ELF-1 (cell line): ENCODE data around the gene MS4A1.
"Not testable (repeated sequence)": the region's sequence is repeated elsewhere in the genome, so short reads cannot be mapped to it uniquely, and the experiment has no call there.

ENCODE experiments used
- DNase-seq: peaks from one replicate; pipeline ENCODE4 v3.0.0-alpha.2; 2016; ENCODE audit warnings: low read depth, low spot score

Gene MS4A1

DNA sequence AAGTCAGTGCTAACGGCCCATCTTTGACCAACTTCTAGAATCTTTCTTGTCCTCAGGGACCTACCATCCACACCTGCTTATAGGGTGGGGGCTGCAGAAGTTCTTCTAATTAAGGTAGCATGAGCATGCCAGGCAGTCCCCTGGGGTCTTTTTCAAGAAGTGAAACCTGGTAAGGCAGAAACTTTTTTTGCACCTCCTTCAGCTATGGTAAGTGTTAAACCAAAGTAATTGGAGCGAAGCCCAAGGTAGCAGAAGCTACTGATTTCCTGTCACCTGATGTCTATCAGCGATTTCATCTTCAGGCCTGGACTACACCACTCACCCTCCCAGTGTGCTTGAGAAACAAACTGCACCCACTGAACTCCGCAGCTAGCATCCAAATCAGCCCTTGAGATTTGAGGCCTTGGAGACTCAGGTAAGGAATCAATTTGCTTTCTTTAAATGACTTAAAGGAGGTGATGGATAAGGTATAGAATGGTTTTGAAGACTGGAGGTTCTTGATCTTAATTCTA, at the start of gene MS4A1:
Gene MS4A1, plus strand, starts transcription at position 317 of the 512 bp plus-strand sequence. CDS start 6,528 bp downstream, outside the sequence.
- DNase-seq = no peak

DNA sequence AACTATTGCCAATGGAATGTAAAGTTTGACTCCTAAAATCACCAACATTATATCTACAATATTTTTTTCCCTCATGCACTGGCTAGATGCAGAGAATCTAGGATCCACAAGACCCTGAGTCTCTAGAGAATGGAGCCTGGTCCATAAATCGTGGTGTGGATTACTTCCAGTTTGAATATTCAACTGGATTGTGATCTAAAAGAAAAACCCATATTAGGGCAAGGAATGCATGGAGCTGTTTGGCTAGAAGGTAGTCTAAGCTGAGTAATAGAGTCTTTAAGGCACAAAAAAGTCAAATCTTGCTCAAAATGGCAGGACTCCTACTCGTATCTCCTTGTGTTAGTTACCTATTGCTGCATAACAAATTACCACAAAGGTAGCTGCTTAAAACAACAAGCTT, 35.6 kb upstream of the MS4A1 start:
- no peak for DNase-seq

DNA sequence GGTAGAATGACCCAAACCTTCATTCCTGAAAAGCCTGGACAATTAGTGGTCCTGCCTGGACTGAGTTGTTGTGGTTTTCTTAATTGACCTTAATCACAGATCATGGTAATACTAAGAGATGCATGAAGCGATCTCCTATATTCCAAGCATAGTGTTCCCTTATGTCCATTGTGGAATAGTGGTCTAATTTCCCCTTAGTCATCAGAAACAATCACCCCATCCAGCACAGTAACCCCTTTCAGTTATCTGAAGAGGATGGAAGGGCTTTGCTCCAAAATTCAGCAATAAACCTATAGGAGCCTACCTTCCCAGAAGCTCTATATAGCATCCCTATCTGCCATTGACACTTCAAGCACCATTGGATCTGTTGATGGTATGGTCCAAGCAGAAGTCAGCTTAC, 33.0 kb upstream of the MS4A1 start:
- DNase-seq = no peak

DNA sequence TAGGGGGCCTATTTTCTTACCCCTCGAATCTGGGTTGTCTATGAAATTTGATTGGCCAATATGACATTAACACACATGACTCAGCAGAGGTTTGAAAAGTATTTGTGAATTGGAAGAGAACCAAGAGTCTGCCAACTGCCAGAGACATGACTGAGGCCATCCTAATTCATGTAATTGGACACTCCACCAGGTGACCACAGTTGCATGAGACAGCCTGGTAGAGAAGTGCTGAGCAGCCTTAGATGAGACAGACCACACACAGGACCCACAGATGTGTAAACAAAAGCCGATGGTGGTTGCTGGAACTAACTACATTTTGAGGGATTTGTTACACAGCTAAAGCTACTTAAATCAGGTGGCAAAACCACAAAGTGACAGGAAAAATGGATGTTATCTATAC, 27.1 kb upstream of the MS4A1 start:
- DNase-seq = no peak

DNA sequence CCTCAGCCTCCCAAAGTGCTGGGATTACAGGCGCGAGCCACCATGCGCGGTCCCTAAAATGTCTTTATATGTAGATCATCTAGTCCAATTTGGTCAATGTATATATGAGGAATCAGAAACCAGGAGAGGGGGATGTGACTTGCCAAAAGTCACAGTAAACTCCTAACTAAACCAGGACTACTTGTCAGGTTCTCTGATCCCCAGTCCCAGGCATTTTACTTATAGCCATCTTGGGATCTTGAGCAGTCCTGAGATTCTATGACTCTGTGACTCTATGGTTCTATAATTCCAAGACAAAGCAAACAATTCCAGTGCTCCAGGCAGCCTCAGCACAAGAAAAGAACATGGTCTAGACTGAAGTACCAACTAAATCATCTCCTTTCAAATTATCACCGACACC, 26.4 kb upstream of the MS4A1 start, which contains the start of gene MS4A5:
Gene MS4A5, plus strand, starts transcription at position 301 of the 400 bp plus-strand sequence. CDS start 103 bp downstream, outside the sequence.
- no peak for DNase-seq

DNA sequence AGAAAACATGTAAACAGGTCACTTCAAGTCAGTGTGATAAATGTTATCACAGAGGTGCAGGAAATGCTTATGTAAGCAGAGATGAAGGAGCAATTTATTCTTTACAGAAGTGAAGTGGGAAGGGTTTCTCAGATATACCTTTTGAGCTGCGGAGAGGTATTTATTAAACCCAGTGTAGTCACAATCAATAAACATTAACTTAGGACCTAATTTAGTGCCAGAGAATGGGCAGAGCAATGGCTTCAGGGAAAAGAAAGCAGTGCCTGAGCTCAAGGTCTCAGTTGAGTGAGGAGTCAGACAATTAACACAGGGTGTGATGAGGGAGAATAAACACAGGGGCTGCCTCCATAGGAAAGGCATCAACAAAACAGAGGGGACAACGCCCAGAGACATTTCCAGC, 24.4 kb upstream of the MS4A1 start:
- no peak for DNase-seq

DNA sequence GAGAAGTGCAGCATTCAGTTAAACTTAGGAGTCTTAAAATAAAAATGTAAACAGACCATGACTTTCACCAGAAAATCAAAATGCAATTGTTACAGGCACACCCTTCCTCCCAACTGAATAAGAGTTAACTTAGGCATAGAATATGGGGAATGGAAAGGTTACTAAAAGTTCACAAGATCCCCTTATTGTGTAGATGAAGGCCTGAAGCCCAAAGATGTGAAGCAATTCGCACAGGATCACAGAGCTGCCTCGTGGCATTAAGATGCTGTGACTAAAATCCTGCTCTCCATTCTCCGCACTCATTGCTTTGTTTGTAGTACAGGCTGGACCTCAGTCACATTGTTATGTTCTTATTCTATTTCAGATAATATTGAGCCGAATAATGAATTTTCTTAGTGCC, 22.2 kb upstream of the MS4A1 start:
- no peak for DNase-seq

DNA sequence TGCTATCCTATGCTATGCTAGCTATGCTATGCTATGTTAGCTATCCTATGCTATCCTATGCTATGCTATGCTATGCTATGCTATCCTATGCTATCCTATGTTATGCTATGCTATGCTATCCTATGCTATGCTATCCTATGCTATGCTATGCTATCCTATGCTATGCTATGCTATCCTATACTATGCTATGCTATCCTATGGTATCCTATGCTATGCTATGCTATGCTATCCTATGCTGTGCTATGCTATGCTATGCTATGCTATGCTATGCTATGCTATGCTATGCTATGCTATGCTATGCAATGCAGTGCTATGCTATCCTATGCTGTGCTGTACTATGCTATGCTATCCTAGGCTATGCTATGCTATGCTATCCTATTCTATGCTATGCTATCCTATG, 8.6 kb upstream of the MS4A1 start:
- DNase-seq = no peak

DNA sequence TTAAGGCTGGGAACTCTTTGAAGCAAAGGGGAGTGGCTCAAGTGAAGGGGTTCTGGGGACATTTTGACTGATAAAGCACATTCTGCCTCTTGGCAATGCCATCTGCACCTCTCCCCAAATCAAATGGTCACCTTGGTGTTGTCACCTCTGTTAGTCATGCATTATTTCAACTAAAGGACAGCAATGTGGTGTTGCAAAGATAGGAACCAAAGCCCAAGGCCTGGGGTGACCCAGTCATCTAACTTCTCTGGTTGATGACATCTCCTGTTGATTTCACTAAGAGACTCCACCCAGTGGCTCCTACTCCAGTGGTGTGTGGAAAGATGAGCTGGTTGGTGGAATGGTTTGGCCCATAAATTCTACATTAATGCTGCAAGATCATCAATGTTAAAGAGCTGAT, 7.8 kb upstream of the MS4A1 start:
- no peak for DNase-seq

DNA sequence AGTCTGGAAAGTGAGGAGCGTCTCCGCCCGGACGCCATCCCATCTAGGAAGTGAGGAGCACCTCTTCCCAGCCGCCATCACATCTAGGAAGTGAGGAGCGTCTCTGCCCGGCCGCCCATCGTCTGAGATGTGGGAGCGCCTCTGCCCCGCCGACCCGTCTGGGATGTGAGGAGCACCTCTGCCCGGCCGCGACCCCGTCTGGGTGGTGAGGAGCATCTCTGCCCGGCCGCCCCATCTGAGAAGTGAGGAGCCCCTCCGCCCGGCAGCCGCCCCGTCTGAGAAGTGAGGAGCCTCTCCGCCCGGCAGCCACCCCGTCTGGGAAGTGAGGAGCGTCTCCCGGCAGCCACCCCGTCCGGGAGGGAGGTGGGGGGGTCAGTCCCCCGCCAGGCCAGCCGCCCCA, 4.5 kb upstream of the MS4A1 start:
- not testable (repeated sequence) for DNase-seq

DNA sequence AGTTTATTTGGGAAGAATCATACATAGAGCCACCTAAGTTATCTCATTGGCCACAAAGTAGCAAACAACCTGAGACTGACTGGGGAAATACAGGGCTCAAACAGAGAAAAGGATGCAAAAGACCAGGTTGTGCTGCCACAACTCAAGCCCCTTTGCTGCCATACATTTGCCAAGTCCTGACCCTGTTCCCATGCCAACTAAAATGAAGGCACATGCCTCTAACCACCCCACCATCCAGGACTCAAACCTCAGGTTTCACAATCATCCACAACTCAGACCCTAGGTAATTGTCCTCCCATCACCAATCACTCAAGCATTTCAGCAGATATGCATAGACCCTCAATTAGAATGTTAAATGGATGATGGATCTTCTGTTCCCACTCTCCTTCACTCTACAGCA, 1.4 kb upstream of the MS4A1 start:
- no peak for DNase-seq

DNA sequence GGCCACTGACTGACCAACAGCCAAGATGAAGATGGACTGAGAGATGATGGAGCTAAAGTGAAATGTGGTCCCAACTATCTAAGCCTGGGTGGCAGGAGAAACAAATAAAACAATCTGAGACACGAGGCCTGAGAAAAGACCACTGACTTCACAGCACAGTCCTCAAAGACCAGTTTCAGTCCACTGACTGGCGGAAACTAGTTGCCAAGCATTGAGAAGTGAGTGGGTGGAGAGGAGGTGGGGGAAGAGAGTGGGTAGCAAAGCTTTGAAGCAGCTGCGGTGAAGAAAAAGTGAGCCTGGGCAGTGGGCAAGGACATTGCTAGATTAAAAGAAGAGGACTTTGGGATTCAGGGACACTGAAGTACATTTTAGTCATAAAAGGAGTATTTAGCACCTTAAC, 1.9 kb downstream of the MS4A1 start:
- DNase-seq = no peak

DNA sequence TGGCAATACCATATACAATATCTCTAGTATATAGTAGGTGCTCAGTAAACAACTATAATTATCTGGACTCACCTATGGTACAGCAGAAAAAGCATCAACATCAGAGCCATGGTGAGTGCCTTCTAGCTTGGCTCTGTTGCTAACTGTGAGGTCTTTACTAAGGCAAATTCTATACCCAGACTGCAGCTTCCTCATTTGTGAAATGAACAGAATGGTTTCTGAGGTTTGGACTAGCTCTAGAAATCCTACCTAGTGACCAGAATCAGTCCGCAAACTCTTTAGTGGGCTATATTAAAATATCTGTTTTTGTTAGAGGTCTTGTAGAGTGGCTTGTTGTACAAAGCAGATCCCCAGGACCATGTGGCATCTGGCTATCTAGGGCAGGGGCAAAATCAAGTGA, 3.7 kb downstream of the MS4A1 start:
- DNase-seq = no peak

DNA sequence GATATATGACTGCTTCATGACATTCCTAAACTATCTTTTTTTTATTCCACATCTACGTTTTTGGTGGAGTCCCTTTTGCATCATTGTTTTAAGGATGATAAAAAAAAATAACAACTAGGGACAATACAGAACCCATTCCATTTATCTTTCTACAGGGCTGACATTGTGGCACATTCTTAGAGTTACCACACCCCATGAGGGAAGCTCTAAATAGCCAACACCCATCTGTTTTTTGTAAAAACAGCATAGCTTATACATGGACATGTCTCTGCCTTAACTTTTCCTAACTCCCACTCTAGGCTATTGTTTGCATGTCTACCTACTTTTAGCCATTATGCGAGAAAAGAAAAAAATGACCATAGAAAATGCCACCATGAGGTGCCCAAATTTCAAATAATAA, 13.2 kb downstream of the MS4A1 start:
- no peak for DNase-seq

DNA sequence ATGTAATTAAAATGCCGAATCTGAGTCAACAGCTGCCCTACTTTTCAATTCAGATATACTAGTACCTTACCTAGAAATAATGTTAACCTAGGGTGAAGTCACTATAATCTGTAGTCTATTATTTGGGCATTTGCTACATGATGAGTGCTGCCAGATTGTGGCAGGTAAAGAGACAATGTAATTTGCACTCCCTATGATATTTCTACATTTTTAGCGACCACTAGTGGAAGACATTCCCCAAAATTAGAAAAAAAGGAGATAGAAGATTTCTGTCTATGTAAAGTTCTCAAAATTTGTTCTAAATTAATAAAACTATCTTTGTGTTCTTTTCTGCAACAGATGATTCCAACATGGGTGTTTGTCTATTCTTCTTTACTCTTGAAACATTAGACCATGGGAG, 14.1 kb downstream of the MS4A1 start:
- DNase-seq = no peak

DNA sequence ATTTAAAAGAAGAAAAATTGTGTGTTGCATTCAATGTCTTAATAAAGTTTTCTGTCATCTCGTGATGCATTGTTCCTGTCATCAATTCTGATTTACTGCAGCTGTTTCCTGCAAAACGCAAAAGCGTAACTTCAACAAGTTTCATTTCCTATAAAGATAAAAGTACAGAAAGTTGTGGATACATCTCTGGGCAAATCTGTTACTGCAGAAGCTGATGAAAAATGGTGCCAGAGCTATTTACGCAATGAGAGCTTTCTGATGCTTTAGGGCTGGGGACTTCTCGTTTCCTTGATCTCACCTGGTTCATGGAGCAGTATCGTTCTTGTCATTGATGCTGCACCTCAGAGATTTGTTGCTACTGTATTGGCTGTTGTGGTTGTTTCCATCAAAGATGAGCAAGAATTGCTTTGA, 21.4 kb downstream of the MS4A1 start:
- no peak for DNase-seq

DNA sequence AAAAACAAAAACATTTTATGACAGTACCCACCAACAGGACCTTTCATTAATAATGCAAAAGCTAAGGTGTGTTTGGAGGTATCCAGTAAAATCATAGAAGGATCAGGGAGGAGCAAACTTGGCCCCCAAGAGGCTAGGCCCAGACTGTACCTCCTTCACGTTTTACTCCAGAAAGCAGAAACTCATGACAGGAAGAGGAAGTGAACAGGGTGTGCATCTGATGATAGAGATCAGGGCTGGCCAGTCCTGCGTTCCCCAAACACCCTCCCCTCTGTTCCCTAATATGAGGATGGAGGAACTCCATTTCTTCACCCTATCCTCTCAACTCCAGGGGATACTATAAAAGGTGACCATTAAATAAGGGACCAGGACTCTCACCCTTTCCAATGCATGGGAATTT, 26.7 kb downstream of the MS4A1 start:
- DNase-seq = no peak

DNA sequence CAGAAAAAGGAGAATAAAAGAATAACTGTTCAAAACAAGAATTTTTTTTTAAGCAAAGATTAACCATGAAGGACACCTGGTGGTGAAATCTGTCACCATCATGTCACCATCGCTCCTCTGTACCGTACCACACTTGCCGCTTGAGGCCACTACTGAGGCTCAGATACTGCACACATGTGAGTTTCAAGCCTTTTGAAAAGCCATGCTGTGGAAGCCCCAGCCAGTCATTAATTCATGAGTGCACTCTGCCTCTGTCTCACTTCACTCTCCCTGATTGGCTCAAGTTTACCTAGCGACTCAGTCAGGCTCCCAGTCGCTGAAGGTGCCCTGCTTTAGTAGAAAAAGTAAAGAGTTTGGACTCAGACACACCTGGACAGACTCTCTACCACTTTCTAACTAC, 30.3 kb downstream of the MS4A1 start:
- DNase-seq = peak; percentile 38

DNA sequence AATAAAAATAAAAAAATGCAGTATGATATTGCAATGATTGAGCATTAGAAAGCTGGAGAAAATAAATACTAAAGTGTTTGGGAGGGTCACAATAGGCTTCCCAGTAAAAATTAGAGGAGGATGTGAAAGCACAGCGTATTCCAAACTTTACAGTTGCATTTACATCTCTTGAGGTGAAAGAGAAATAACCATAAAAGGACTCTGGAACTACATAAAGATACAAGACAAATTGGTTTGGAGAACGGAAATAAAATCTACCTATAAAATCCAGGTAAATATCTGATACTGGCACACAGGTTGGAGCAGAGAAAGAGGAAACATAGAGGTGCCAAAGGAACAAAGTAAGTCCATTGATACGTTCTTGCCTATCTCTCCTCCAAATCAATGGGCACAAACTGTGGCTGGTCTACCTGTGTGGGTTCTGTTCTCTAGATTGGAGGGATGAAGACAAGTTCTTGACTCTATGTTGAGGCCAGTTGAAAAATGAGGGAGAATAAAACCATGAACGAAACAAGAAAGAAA, 36.9 kb downstream of the MS4A1 start, which contains the start of gene MS4A12:
Gene MS4A12, plus strand, starts transcription at position 291 of the 522 bp plus-strand sequence. CDS start 4,541 bp downstream, outside the sequence.
- no peak for DNase-seq

DNA sequence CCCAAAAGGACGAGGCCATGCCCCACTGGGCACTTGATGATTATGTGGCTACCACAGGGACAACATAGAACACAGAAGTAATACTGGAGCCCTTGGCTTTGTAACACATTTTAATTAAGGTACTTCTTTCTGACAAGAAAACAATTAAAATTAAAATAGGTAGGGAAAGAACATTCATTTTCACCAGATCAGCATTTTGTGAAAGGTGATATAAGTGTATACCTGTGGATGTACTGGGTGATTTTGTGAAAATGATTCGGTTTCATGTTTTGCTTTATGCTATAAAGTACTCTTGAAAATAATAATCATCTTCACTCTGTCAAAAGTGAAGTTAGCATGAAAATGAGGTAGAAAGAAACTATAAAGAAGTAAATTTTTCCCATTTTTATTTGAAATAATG, 37.8 kb downstream of the MS4A1 start:
- DNase-seq = no peak

DNA sequence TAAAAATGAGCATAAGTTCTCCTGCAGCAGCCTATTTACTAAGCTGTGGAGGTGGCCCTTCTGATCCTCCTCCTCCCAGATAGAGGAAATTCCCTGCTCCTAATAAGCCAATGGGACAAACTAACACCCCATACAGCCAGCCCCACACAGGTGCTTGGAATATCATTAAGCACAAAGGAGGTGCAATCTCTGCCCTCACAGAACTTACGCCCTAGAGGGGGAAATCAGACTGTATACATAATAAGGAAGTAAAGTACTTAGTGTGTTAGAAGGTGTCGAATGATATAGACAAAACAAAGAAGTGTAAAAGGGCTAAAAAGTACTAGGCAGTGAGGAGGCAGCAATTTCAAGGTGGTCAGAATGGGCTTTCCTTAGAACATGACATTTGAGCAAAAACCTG, 42.8 kb downstream of the MS4A1 start:
- peak; percentile 16 for DNase-seq

DNA sequence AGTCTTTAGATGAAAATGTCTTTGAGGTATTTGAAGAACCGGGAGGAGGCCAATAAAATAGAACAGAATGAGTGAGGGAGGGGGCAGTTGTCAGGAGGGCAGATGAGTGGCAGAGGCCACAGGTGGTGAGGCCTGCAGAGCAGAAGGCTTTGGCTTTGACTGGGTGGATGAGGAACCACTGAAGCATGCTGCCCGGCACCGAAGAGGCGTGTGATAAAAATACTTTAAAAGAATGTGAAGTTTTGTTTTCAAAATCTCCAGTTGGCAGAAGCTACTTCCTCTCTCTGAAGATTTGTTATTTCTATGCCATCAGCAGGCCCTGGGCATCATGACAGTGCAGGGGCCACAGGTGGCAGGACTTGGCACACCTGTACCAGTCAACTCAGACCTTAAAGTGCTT, 43.2 kb downstream of the MS4A1 start:
- no peak for DNase-seq

DNA sequence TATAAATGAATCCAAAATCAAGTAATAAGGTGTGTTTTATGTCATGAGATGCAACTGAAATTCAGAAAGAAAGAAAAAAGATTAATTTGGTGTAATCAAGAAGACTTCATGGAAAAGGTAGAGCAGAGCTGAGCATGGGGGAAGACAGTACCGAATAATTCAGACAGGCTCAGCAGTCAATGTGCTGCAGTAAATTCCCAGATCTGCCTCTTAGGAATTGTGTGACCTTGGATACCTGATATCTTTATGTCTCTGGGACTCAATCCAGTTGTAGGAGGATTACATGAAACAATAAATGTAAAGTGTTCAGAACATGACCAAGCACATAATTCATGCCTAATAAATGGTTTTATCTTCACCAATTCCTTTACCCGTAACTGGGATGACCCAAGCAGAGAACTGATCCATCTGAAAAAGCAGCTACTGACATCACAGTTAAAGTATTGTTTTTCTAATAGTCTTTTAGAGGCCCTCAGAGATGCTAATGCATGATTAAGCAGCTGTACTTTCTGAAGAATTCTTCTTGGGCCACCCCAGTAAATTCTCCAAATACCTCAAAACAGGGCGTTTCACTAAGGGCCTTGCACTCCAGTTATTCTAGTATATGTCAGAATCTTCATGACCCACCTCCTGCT, 44.7 kb downstream of the MS4A1 start:
- DNase-seq = peak; percentile 4
